Mesothelial cell of epicardium (in vitro differentiated cells): ENCODE measurements around the gene WNT3. TPM values are rescaled to one million over a fixed set of nuclear protein-coding genes. Genes with fewer than 3 reads are reported as not detected.

Experiments used
- DNase-seq, 2 experiments: peaks; one replicate each; pipeline ENCODE4 v3.0.0; 2021; ENCODE audit warnings: low spot score in 2 of 2; ENCODE audit not compliant: unreplicated experiment in 2 of 2
- H3K27ac Mint-ChIP-seq: 2 replicates; pipeline ENCODE4 v1.8.0; 2021; ENCODE audit warnings: mixed read lengths
- H3K27me3 Mint-ChIP-seq: 2 replicates; pipeline ENCODE4 v1.8.0; 2021; ENCODE audit warnings: low read depth, mixed read lengths
- H3K36me3 Mint-ChIP-seq: 2 replicates; pipeline ENCODE4 v1.8.0; 2021; ENCODE audit warnings: mixed read lengths
- H3K4me1 Mint-ChIP-seq: 2 replicates; pipeline ENCODE4 v1.8.0; 2021; ENCODE audit warnings: mixed read lengths
- H3K4me3 Mint-ChIP-seq: 2 replicates; pipeline ENCODE4 v1.8.0; 2021; ENCODE audit warnings: mild to moderate bottlenecking, moderate library complexity, mixed read lengths
- H3K9me3 Mint-ChIP-seq: 2 replicates; pipeline ENCODE4 v1.8.0; 2021; ENCODE audit warnings: mixed read lengths
- CTCF ChIP-seq: fragments of 200-600 bp; sonication (generic); IDR thresholded peaks from one replicate; pipeline ENCODE4 v1.5.0; 2021; ENCODE audit warnings: antibody characterized with exemption; ENCODE audit not compliant: unreplicated experiment
- total RNA-seq: library from RNA; stranded (reverse); gene quantifications from 3 replicates; pipeline ENCODE4 v1.2.1, GENCODE V29; 2021

WNT3 gene
- total RNA-seq, 1 donor from 2014 or later, result 65.7 TPM

GRCh38 chr17:46792071-46792470 lies 26.4 kb downstream of the WNT3 start:
- H3K9me3 Mint-ChIP-seq, result no peaks in the 10 kb centered on the region
- peak overlapping the region; percentile 83 for H3K27ac Mint-ChIP-seq
- H3K36me3 Mint-ChIP-seq, result peaks cover 30% of the 10 kb centered on the region
- peaks cover 46% of the 10 kb centered on the region for H3K4me1 Mint-ChIP-seq
- no peak for TF ChIP-seq CTCF
- no peak overlapping the region for H3K4me3 Mint-ChIP-seq
- H3K27me3 Mint-ChIP-seq, result no peaks in the 10 kb centered on the region
- DNase-seq, result no peak

- TF ChIP-seq CTCF, result no peak
- H3K9me3 Mint-ChIP-seq, result no peaks in the 10 kb centered on the region
- peaks cover 52% of the 10 kb centered on the region for H3K4me1 Mint-ChIP-seq
- no peak overlapping the region for H3K4me3 Mint-ChIP-seq
- no peaks in the 10 kb centered on the region for H3K27me3 Mint-ChIP-seq
- H3K36me3 Mint-ChIP-seq, result peaks cover 30% of the 10 kb centered on the region
- DNase-seq, result no peak
- H3K27ac Mint-ChIP-seq, result peak overlapping the region; percentile 83
Measured at GRCh38 chr17:46791531-46791930, 27.0 kb downstream of the WNT3 start.

- Mint-ChIP-seq H3K27ac (peak overlapping the region; percentile 78), H3K27me3 (no peaks in the 10 kb centered on the region), H3K4me1 (peaks cover 57% of the 10 kb centered on the region), H3K9me3 (no peaks in the 10 kb centered on the region), H3K4me3 (no peak overlapping the region), H3K36me3 (peaks cover 30% of the 10 kb centered on the region)
- TF ChIP-seq CTCF, result no peak
- DNase-seq, result no peak
Measured at GRCh38 chr17:46790216-46790615, 28.3 kb downstream of the WNT3 start.

- Mint-ChIP-seq H3K27ac (no peak overlapping the region), H3K36me3 (peaks cover 30% of the 10 kb centered on the region), H3K4me1 (peaks cover 61% of the 10 kb centered on the region), H3K9me3 (no peaks in the 10 kb centered on the region), H3K27me3 (no peaks in the 10 kb centered on the region), H3K4me3 (no peak overlapping the region)
- DNase-seq, result no peak
- TF ChIP-seq CTCF, result no peak
Measured at GRCh38 chr17:46789610-46790009, 28.9 kb downstream of the WNT3 start.

- H3K36me3 Mint-ChIP-seq, result peaks cover 30% of the 10 kb centered on the region
- no peaks in the 10 kb centered on the region for H3K9me3 Mint-ChIP-seq
- DNase-seq, result no peak
- H3K4me3 Mint-ChIP-seq, result no peak overlapping the region
- TF ChIP-seq CTCF, result no peak
- peaks cover 62% of the 10 kb centered on the region for H3K4me1 Mint-ChIP-seq
- peak overlapping the region; percentile 83 for H3K27ac Mint-ChIP-seq
- H3K27me3 Mint-ChIP-seq, result no peaks in the 10 kb centered on the region
Measured at GRCh38 chr17:46788796-46789195, 29.7 kb downstream of the WNT3 start.

- Mint-ChIP-seq H3K27me3 (no peaks in the 10 kb centered on the region), H3K27ac (peak overlapping the region; percentile 83), H3K9me3 (no peaks in the 10 kb centered on the region), H3K4me1 (peaks cover 62% of the 10 kb centered on the region), H3K36me3 (peaks cover 29% of the 10 kb centered on the region), H3K4me3 (no peak overlapping the region)
- DNase-seq, result no peak
- no peak for TF ChIP-seq CTCF
Measured at GRCh38 chr17:46788300-46788699, 30.2 kb downstream of the WNT3 start.
